ENCODE measurements around the gene U2AF2.

The U2AF2 gene

DNA sequence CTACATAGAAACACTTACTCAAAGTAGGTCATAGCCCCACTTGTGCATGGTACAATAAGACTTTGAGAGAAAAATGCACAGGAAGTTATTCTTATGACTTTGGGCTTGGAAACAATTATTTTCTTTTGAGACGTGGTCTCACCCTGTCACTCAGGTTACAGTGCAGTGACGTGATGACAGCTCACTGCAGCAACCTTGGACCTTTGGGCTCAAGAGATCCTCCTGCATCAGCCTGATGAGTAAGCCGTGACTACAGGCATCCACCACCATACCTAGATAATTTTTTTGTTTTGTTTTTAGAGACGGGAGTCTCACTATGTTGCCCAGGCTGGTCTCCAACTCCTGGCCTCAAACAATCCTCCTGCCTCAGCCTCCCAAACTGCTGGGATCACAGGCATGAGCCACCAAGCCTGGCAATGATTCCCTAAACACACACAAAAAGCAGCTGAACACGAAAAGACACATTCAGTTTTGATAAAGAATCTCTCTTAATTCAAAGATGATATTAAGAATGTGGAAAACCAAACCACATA lies 65.4 kb downstream of the U2AF2 start:
- Histone ChIP-seq H4K20me1 (ENCODE audit: insufficient read depth, low read length) (no peaks in the 10 kb centered on the region), H2AFZ (ENCODE audit: low read length) (no peak overlapping the region), H3K9me2 (ENCODE audit: low read depth, low read length) (no peaks in the 10 kb centered on the region), H3F3A (ENCODE audit: insufficient read depth, low read length) (no peaks in the 10 kb centered on the region), H3K4me2 (ENCODE audit: low read length) (no peak overlapping the region), H3K9me3 (ENCODE audit: low read length) (peaks cover 15% of the 10 kb centered on the region; the same call in 1 of the 2 replicates), H3K27me3 (ENCODE audit: insufficient read depth, low read length) (no peaks in the 10 kb centered on the region; the same call in 1 of the 2 replicates), H3K27ac (ENCODE audit: low read depth, low read length, poor library complexity, severe bottlenecking) (no peak overlapping the region), H3K36me3 (ENCODE audit: insufficient read depth, low read length) (no peaks in the 10 kb centered on the region), H3K79me2 (ENCODE audit: insufficient read depth, low read length) (no peaks in the 10 kb centered on the region), H3K4me1 (ENCODE audit: insufficient read depth, low read length, severe bottlenecking) (no peaks in the 10 kb centered on the region), H3K4me3 (ENCODE audit: low read depth, low read length, poor library complexity, severe bottlenecking) (no peak overlapping the region), H3K9ac (ENCODE audit: low read length) (no peak overlapping the region)
- TF ChIP-seq EZH2 (IDR thresholded peaks at IDR 0.05; ENCODE audit: borderline replicate concordance, low read length) = no peak
- TF ChIP-seq, protein P1, sequence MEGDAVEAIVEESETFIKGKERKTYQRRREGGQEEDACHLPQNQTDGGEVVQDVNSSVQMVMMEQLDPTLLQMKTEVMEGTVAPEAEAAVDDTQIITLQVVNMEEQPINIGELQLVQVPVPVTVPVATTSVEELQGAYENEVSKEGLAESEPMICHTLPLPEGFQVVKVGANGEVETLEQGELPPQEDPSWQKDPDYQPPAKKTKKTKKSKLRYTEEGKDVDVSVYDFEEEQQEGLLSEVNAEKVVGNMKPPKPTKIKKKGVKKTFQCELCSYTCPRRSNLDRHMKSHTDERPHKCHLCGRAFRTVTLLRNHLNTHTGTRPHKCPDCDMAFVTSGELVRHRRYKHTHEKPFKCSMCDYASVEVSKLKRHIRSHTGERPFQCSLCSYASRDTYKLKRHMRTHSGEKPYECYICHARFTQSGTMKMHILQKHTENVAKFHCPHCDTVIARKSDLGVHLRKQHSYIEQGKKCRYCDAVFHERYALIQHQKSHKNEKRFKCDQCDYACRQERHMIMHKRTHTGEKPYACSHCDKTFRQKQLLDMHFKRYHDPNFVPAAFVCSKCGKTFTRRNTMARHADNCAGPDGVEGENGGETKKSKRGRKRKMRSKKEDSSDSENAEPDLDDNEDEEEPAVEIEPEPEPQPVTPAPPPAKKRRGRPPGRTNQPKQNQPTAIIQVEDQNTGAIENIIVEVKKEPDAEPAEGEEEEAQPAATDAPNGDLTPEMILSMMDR (IDR thresholded peaks at IDR 0.05; ENCODE audit: low read length) = no peak

DNA sequence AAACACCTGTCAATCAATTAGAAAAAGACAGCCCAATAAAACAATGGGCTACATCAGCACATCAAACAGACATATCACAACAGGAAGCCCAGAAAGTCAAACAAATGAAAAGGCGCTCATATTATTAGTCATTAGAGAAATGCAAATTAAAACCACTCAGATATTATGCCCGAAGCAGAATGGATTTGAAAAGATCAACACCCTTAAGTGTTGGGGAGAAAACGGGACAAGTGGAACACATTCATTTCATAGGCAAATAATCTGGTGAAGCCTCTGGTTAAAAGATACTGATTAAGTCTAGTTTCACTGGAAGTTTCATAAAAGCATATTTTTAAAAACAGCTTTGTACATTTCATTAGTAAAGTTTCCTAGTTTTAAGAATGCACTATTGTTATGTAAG lies 66.0 kb downstream of the U2AF2 start:
- no peaks in the 10 kb centered on the region for H3F3A ChIP-seq (ENCODE audit: insufficient read depth, low read length)
- peaks cover 15% of the 10 kb centered on the region; the same call in 1 of the 2 replicates for H3K9me3 ChIP-seq (ENCODE audit: low read length)
- no peaks in the 10 kb centered on the region; the same call in 1 of the 2 replicates for H3K27me3 ChIP-seq (ENCODE audit: insufficient read depth, low read length)

DNA sequence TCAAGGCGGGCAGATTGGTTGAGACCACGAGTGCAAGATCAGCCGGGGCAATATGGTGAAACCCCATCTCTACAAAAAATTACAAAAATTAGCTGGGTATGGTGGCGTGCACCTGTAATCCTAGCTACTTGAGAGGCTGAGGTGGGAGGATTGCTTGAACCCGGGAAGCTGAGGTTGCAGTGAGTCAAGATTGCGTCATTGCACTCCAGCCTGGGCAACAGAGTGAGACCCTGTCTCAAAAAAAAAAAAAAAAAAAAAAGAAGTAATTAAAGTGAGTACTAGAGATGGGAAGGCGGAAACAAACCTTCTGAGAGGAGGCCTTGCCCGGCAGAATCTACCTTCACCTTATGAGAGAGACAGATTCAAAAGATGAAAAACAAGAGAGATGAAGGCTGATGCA lies 68.7 kb downstream of the U2AF2 start:
- Histone ChIP-seq H3K79me2 (ENCODE audit: insufficient read depth, low read length) (no peaks in the 10 kb centered on the region), H3F3A (ENCODE audit: insufficient read depth, low read length) (no peaks in the 10 kb centered on the region), H3K9me3 (ENCODE audit: low read length) (peaks cover 15% of the 10 kb centered on the region; the same call in 1 of the 2 replicates), H3K4me1 (ENCODE audit: insufficient read depth, low read length, severe bottlenecking) (no peaks in the 10 kb centered on the region), H3K4me3 (ENCODE audit: low read depth, low read length, poor library complexity, severe bottlenecking) (no peak overlapping the region), H3K27me3 (ENCODE audit: insufficient read depth, low read length) (no peaks in the 10 kb centered on the region; the same call in 1 of the 2 replicates), H4K20me1 (ENCODE audit: insufficient read depth, low read length) (no peaks in the 10 kb centered on the region), H3K9me2 (ENCODE audit: low read depth, low read length) (no peaks in the 10 kb centered on the region), H3K9ac (ENCODE audit: low read length) (no peak overlapping the region), H3K27ac (ENCODE audit: low read depth, low read length, poor library complexity, severe bottlenecking) (no peak overlapping the region), H3K4me2 (ENCODE audit: low read length) (no peak overlapping the region), H2AFZ (ENCODE audit: low read length) (no peak overlapping the region), H3K36me3 (ENCODE audit: insufficient read depth, low read length) (no peaks in the 10 kb centered on the region)
- TF ChIP-seq EZH2 (IDR thresholded peaks at IDR 0.05; ENCODE audit: borderline replicate concordance, low read length) = no peak
- TF ChIP-seq, protein P1 (IDR thresholded peaks at IDR 0.05; ENCODE audit: low read length) = no peak

More for the DNA sequence above, 66.0 kb downstream of the U2AF2 start:
- no peak for TF ChIP-seq EZH2 (IDR thresholded peaks at IDR 0.05; ENCODE audit: borderline replicate concordance, low read length)
- TF ChIP-seq, protein P1 (IDR thresholded peaks at IDR 0.05; ENCODE audit: low read length) = no peak
- H4K20me1 ChIP-seq (ENCODE audit: insufficient read depth, low read length) = no peaks in the 10 kb centered on the region
- no peaks in the 10 kb centered on the region for H3K79me2 ChIP-seq (ENCODE audit: insufficient read depth, low read length)
- no peaks in the 10 kb centered on the region for H3K36me3 ChIP-seq (ENCODE audit: insufficient read depth, low read length)
- no peak overlapping the region for H3K27ac ChIP-seq (ENCODE audit: low read depth, low read length, poor library complexity, severe bottlenecking)
- no peak overlapping the region for H3K9ac ChIP-seq (ENCODE audit: low read length)
- no peaks in the 10 kb centered on the region for H3K9me2 ChIP-seq (ENCODE audit: low read depth, low read length)
- H2AFZ ChIP-seq (ENCODE audit: low read length) = no peak overlapping the region
- no peak overlapping the region for H3K4me3 ChIP-seq (ENCODE audit: low read depth, low read length, poor library complexity, severe bottlenecking)
- H3K4me1 ChIP-seq (ENCODE audit: insufficient read depth, low read length, severe bottlenecking) = no peaks in the 10 kb centered on the region
- no peak overlapping the region for H3K4me2 ChIP-seq (ENCODE audit: low read length)
